Ishikawa (cell line): ENCODE measurements around the gene KDM7A.

ENCODE experiments used
- CEBPB ChIP-seq: IDR thresholded peaks from 2 replicates; pipeline ENCODE4 v1.6.1; 2012
- CREB1 ChIP-seq: IDR thresholded peaks from 2 replicates; pipeline ENCODE4 v1.6.1; 2012; ENCODE audit warnings: low read depth
- EGR1 ChIP-seq: IDR thresholded peaks from 2 replicates; pipeline ENCODE4 v1.6.1; 2012
- EP300 ChIP-seq: IDR thresholded peaks from 2 replicates; pipeline ENCODE4 v1.6.1; 2012; ENCODE audit warnings: borderline replicate concordance
- FOXM1 ChIP-seq: IDR thresholded peaks from 2 replicates; pipeline ENCODE4 v1.6.1; 2012; ENCODE audit warnings: low read depth, borderline replicate concordance
- MAX ChIP-seq: IDR thresholded peaks from 2 replicates; pipeline ENCODE4 v1.6.1; 2012
- NFIC ChIP-seq: IDR thresholded peaks from 2 replicates; pipeline ENCODE4 v1.6.1; 2012
- RAD21 ChIP-seq: IDR thresholded peaks from 2 replicates; pipeline ENCODE4 v1.6.1; 2012; ENCODE audit warnings: low read depth
- REST ChIP-seq: IDR thresholded peaks from 2 replicates; pipeline ENCODE4 v1.6.1; 2012; ENCODE audit warnings: low read depth, mild to moderate bottlenecking
- TAF1 ChIP-seq: IDR thresholded peaks from 2 replicates; pipeline ENCODE4 v1.6.1; 2012; ENCODE audit warnings: low read depth, mild to moderate bottlenecking
- TCF12 ChIP-seq: IDR thresholded peaks from 2 replicates; pipeline ENCODE4 v1.6.1; 2012; ENCODE audit warnings: low read depth
- TEAD4 ChIP-seq: IDR thresholded peaks from 2 replicates; pipeline ENCODE4 v1.6.1; 2012
- USF1 ChIP-seq: IDR thresholded peaks from 2 replicates; pipeline ENCODE4 v1.6.1; 2012
- YY1 ChIP-seq: IDR thresholded peaks from 2 replicates; pipeline ENCODE4 v1.6.1; 2012; ENCODE audit warnings: low read depth
- ZBTB7A ChIP-seq: IDR thresholded peaks from 2 replicates; pipeline ENCODE4 v1.6.1; 2012; ENCODE audit warnings: low read depth

Gene KDM7A

GRCh38 chr7:140067052-140067451, 109.7 kb downstream of the KDM7A start:
- no peak for TF ChIP-seq YY1
- no peak for TF ChIP-seq CREB1
- TF ChIP-seq EGR1: no peak
- TF ChIP-seq ZBTB7A: no peak
- TF ChIP-seq TAF1: no peak
- no peak for TF ChIP-seq USF1
- TF ChIP-seq FOXM1: no peak
- no peak for TF ChIP-seq TEAD4
- no peak for TF ChIP-seq MAX
- TF ChIP-seq NFIC: no peak

GRCh38 chr7:140062528-140063299, 114.1 kb downstream of the KDM7A start, which contains the start of gene PARP12:
PARP12 (minus strand) TSS chr7:140062951; CDS start chr7:140062847, 104 bp downstream.
- TF ChIP-seq TAF1 (no peak), TEAD4 (no peak), EGR1 (no peak), USF1 (no peak), YY1 (0 out of 2 replicates have a peak, but pooled peaks have one; percentile 21), CREB1 (no peak), MAX (peak; percentile 40), TCF12 (no peak), ZBTB7A (0 out of 2 replicates have a peak, but pooled peaks have one; percentile 35), NFIC (no peak)

GRCh38 chr7:140062118-140062527, 114.7 kb downstream of the KDM7A start:
- TF ChIP-seq MAX (no peak), YY1 (no peak)

GRCh38 chr7:140061607-140061930, 115.2 kb downstream of the KDM7A start:
- TF ChIP-seq EGR1 (no peak), EP300 (no peak), REST (no peak)

GRCh38 chr7:140060788-140061606, 115.8 kb downstream of the KDM7A start:
- TF ChIP-seq CREB1 (no peak), RAD21 (no peak), TCF12 (no peak), MAX (no peak), CEBPB (no peak), EP300 (no peak), YY1 (no peak), TAF1 (no peak), USF1 (no peak), FOXM1 (no peak), REST (no peak), EGR1 (no peak), ZBTB7A (no peak), TEAD4 (no peak), NFIC (no peak)
